ENCODE data around the gene DNAJB2. TPM values are rescaled to one million over a fixed set of nuclear protein-coding genes. Genes with fewer than 3 reads are reported as not detected.

The DNAJB2 gene
- total RNA-seq, 1 experiment from 2014 or later: 36.2 TPM

MicroRNA genes within 50 kb of the gene (microRNA counts, 767-probe panel; counts per million panel counts)
- microRNA hsa-miR-153: not detected

Small RNA genes within 50 kb of the gene (microRNA-seq; reads per million reads assigned to microRNA genes)
- gene MIR153-1 (ENCODE audit: borderline number of aligned reads): not detected

Other genes with a start within 250 kb of the DNAJB2 start
- gene CFAP65, start 237.8 kb upstream of the DNAJB2 start, total RNA-seq (2021; ENCODE audit: unreplicated experiment): 0.52 TPM
- gene IHH, start 218.4 kb upstream of the DNAJB2 start, total RNA-seq (2021; ENCODE audit: unreplicated experiment): 0.17 TPM
- gene NHEJ1, start 118.6 kb upstream of the DNAJB2 start, total RNA-seq (2021; ENCODE audit: unreplicated experiment): 16.4 TPM
- 4.8 TPM for gene SLC23A3, start 109.3 kb upstream of the DNAJB2 start, total RNA-seq (2021; ENCODE audit: unreplicated experiment)
- gene CNPPD1, start 102.4 kb upstream of the DNAJB2 start, total RNA-seq (2021; ENCODE audit: unreplicated experiment): 41.9 TPM
- gene RETREG2, start 101.1 kb upstream of the DNAJB2 start, total RNA-seq (2021; ENCODE audit: unreplicated experiment): 63.7 TPM
- gene ZFAND2B, start 72.6 kb upstream of the DNAJB2 start, total RNA-seq (2021; ENCODE audit: unreplicated experiment): 31.4 TPM
- gene ABCB6, start 60.4 kb upstream of the DNAJB2 start, total RNA-seq (2021; ENCODE audit: unreplicated experiment): 24.5 TPM
- 51.8 TPM for gene ATG9A, start 49.7 kb upstream of the DNAJB2 start, total RNA-seq (2021; ENCODE audit: unreplicated experiment)
- 64.7 TPM for gene ANKZF1, start 49.6 kb upstream of the DNAJB2 start, total RNA-seq (2021; ENCODE audit: unreplicated experiment)
- 6.6 TPM for gene GLB1L, start 33.9 kb upstream of the DNAJB2 start, total RNA-seq (2021; ENCODE audit: unreplicated experiment)
- gene STK16, start 33.9 kb upstream of the DNAJB2 start, total RNA-seq (2021; ENCODE audit: unreplicated experiment): 31.4 TPM
- not detected for gene TUBA4B, start 26.1 kb upstream of the DNAJB2 start, total RNA-seq (2021; ENCODE audit: unreplicated experiment)
- 32.7 TPM for gene TUBA4A, start 25.4 kb upstream of the DNAJB2 start, total RNA-seq (2021; ENCODE audit: unreplicated experiment)
- not detected for gene PTPRN, start 30.0 kb downstream of the DNAJB2 start, total RNA-seq (2021; ENCODE audit: unreplicated experiment)
- gene RESP18, start 53.4 kb downstream of the DNAJB2 start, total RNA-seq (2021; ENCODE audit: unreplicated experiment): not detected
- gene DNPEP, start 108.5 kb downstream of the DNAJB2 start, total RNA-seq (2021; ENCODE audit: unreplicated experiment): 80.1 TPM
- 4.2 TPM for gene DES, start 139.0 kb downstream of the DNAJB2 start, total RNA-seq (2021; ENCODE audit: unreplicated experiment)
- gene SPEG, start 155.5 kb downstream of the DNAJB2 start, total RNA-seq (2021; ENCODE audit: unreplicated experiment): 56.6 TPM
- gene GMPPA, start 219.5 kb downstream of the DNAJB2 start, total RNA-seq (2021; ENCODE audit: unreplicated experiment): 71.8 TPM
- gene ASIC4, start 235.1 kb downstream of the DNAJB2 start, total RNA-seq (2021; ENCODE audit: unreplicated experiment): 2.1 TPM